ENCODE data around the gene ZNF263. TPM values are rescaled to one million over a fixed set of nuclear protein-coding genes. Genes with fewer than 3 reads are reported as not detected.

The ZNF263 gene
- total RNA-seq, 1 donor from 2014 or later = 9.9 TPM

GRCh38 chr16:3283543-3284447 is 504 bp downstream of the ZNF263 start:
- TF ChIP-seq, protein P1, sequence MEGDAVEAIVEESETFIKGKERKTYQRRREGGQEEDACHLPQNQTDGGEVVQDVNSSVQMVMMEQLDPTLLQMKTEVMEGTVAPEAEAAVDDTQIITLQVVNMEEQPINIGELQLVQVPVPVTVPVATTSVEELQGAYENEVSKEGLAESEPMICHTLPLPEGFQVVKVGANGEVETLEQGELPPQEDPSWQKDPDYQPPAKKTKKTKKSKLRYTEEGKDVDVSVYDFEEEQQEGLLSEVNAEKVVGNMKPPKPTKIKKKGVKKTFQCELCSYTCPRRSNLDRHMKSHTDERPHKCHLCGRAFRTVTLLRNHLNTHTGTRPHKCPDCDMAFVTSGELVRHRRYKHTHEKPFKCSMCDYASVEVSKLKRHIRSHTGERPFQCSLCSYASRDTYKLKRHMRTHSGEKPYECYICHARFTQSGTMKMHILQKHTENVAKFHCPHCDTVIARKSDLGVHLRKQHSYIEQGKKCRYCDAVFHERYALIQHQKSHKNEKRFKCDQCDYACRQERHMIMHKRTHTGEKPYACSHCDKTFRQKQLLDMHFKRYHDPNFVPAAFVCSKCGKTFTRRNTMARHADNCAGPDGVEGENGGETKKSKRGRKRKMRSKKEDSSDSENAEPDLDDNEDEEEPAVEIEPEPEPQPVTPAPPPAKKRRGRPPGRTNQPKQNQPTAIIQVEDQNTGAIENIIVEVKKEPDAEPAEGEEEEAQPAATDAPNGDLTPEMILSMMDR (IDR thresholded peaks at IDR 0.05; ENCODE audit: borderline replicate concordance) = no peak
- Histone ChIP-seq H3K27me3 (ENCODE audit: low read depth) (no peaks in the 10 kb centered on the region), H3K27ac (replicated peaks) (peak overlapping the region; percentile 100), H3K36me3 (peaks cover 40% of the 10 kb centered on the region), H3K9me3 (replicated peaks) (peaks cover 41% of the 10 kb centered on the region), H3K4me1 (peaks cover 48% of the 10 kb centered on the region), H3K4me3 (peak overlapping the region; percentile 93)
- intact Hi-C loops (cut with micrococcal nuclease) = no loop called here
- DNase-seq = peak; percentile 24

GRCh38 chr16:3285131-3285530 is 1.8 kb downstream of the ZNF263 start:
- TF ChIP-seq, protein P1 (IDR thresholded peaks at IDR 0.05; ENCODE audit: borderline replicate concordance) = no peak
- no peak overlapping the region for H3K27ac ChIP-seq (replicated peaks)
- peaks cover 53% of the 10 kb centered on the region for H3K36me3 ChIP-seq
- H3K4me1 ChIP-seq = peaks cover 48% of the 10 kb centered on the region
- peaks cover 54% of the 10 kb centered on the region for H3K9me3 ChIP-seq (replicated peaks)
- no peaks in the 10 kb centered on the region for H3K27me3 ChIP-seq (ENCODE audit: low read depth)
- H3K4me3 ChIP-seq = peak overlapping the region; percentile 93
- intact Hi-C loops (cut with micrococcal nuclease) = no loop called here
- no peak for DNase-seq

DNA sequence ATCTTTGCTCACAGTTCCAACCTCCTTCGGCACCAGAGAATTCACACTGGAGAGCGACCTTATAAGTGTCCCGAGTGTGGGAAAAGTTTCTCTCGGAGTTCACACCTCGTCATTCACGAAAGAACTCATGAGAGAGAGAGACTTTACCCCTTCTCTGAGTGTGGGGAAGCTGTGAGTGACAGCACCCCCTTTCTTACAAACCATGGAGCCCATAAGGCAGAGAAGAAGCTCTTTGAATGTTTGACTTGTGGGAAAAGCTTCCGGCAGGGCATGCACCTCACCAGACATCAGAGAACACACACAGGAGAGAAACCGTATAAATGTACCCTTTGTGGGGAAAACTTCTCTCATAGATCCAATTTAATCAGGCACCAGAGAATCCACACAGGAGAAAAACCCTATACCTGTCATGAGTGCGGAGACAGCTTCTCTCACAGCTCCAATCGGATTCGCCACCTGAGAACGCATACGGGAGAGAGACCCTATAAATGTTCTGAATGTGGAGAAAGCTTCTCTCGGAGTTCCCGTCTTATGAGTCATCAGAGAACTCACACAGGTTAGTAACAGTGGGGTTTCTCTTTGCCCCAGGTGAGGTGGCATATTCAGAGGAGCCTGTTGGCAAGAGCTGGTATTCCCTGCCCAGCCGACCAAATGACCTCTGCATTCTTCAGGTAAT is 6.8 kb downstream of the ZNF263 start:
- intact Hi-C loops (cut with micrococcal nuclease) = no loop called here
- TF ChIP-seq, protein P1 (IDR thresholded peaks at IDR 0.05; ENCODE audit: borderline replicate concordance) = no peak
- H3K36me3 ChIP-seq = peaks cover 86% of the 10 kb centered on the region
- no peak for DNase-seq
- H3K4me3 ChIP-seq = no peak overlapping the region
- H3K9me3 ChIP-seq (replicated peaks) = peaks cover 100% of the 10 kb centered on the region
- H3K27ac ChIP-seq (replicated peaks) = no peak overlapping the region
- H3K4me1 ChIP-seq = peaks cover 31% of the 10 kb centered on the region
- H3K27me3 ChIP-seq (ENCODE audit: low read depth) = no peaks in the 10 kb centered on the region

- peaks cover 72% of the 10 kb centered on the region for H3K36me3 ChIP-seq
- H3K4me1 ChIP-seq = peaks cover 17% of the 10 kb centered on the region
- H3K9me3 ChIP-seq (replicated peaks) = peaks cover 100% of the 10 kb centered on the region
- no peak overlapping the region for H3K27ac ChIP-seq (replicated peaks)
- no peak for DNase-seq
- TF ChIP-seq, protein P1 (IDR thresholded peaks at IDR 0.05; ENCODE audit: borderline replicate concordance) = no peak
- no peak overlapping the region for H3K4me3 ChIP-seq
- intact Hi-C loops (cut with micrococcal nuclease) = no loop called here
- H3K27me3 ChIP-seq (ENCODE audit: low read depth) = no peaks in the 10 kb centered on the region
Observed at GRCh38 chr16:3292604-3293003, 9.3 kb downstream of the ZNF263 start.

GRCh38 chr16:3295209-3295608 is 11.9 kb downstream of the ZNF263 start:
- Histone ChIP-seq H3K4me1 (peaks cover 17% of the 10 kb centered on the region), H3K36me3 (peaks cover 58% of the 10 kb centered on the region), H3K27me3 (ENCODE audit: low read depth) (no peaks in the 10 kb centered on the region), H3K9me3 (replicated peaks) (peaks cover 100% of the 10 kb centered on the region), H3K27ac (replicated peaks) (no peak overlapping the region), H3K4me3 (peak overlapping the region; percentile 19)
- TF ChIP-seq, protein P1 (IDR thresholded peaks at IDR 0.05; ENCODE audit: borderline replicate concordance) = no peak
- intact Hi-C loops (cut with micrococcal nuclease) = no loop called here
- no peak for DNase-seq
